Endometrium (tissue), 2 donors: ENCODE results near the gene ADGRD2.

ENCODE experiments used
- FAIRE-seq: peaks from 2 replicates; lab custom pipeline; 2012; peaks lifted over from hg19 to GRCh38; lab: Jason Lieb, UNC
- donor health status: control.
- donor health status: control.

The ADGRD2 gene

DNA sequence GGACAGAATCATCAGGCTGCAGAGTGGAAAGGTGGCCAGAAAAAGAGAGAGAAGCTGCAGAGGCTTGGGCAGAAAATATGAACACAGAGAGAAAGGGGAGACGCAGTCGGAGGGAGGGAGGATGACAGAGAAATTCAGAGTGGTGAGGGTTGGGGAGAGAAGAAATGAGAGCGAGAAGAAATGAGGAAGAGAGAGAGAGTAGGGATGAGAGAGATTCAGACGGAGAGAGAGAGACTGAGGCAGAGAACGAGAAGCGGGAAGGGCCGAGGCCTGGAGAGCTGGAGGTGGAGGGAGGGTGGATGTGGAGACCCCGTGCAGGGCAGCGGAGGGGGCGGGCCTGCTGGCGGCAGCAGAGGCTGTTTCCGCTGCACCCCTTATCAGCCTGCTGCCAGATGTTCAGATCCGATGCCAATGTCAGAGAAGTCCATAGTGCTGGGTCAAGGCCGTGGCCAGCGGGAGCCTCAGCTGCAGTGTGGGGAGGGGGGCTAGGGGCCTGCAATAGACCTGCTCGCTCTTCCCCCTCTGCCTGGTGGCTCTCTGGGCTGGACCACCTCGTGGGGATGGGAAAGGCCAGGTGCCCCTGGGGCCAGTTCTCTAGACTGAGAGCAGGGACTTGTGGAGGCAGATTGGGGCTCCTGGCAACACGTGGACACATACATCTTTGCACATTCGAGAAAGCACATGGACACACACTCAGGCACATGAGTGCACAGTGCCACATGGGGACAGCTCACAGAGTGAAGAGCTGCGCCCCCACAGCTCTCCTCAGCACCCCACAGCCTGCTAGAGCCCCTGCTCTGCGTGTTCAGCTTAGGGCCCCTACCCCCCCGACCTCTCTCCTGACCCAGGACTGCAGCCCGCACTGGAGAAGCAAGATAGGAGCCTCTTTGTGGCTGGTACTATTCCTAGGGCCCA lies 61.9 kb downstream of the ADGRD2 start:
- FAIRE-seq, result no peak

DNA sequence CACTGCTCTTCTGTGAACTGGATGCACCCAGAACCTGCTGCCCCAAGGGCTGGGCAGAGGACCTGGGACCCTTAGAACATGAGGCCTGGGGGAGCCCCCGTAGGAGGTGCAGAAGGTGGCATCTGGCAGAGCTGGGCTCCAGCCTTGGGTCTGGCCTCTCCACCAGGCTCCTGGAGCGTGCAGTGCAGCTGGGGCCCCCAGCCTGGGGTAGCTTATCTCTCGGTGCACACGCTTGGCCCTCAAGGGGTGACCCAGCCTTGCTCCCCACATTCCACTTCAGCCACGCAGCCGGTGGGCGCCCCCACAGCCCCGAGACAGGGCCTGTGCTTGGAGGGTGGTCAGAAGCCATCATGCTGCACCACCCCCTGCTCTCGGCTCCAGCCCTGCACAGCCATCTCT lies 62.6 kb downstream of the ADGRD2 start:
- FAIRE-seq, result no peak

DNA sequence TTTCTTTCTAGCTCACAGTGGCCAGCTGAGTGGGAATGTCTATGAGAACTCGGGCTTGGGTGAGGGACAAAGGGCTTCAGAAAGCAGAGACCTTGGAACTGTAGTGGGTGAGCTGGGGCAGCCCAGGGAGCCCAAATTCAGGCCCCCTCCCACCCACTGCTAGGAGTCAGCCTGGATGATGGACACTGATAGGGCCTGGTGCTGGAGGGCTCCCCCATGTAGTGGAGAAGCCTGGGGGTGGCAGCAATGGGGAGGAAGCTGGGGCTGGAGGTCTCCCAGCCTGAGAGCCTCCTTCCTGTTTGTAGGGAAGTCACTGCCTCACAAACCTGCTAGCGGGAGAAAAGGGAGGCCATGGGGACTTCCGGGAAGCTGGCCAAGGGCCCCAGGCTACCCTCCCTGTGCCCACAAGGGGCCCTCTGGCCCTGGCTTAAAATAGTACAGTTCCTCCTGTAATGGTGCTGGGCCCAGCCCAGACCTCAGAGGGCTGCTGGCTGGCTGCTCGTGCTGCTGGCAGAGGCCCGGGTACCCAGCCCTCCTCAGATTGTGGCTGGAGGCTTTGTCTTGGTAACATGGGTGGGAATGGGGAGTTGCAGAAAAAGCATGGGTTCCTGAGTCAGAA lies 63.2 kb downstream of the ADGRD2 start:
- no peak for FAIRE-seq

DNA sequence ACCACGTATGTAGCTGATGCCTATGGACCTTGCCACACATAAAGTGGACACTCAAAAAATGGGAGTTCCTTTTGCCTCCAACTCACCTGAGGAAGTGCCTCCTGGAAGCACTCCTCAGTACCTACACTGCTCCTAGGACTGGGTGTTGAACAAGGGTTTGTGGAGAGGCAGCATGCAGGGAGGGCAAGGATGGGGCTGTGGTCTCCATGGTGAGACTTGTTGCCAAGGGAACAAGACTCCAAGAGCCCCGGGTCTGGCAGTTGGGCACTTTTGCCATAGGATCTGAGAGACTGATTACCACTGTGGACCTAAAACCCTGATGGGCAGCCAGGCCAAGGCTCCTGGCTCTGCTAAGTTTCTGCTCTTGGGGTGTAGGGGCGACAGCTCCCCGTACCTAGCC lies 63.9 kb downstream of the ADGRD2 start:
- no peak for FAIRE-seq

DNA sequence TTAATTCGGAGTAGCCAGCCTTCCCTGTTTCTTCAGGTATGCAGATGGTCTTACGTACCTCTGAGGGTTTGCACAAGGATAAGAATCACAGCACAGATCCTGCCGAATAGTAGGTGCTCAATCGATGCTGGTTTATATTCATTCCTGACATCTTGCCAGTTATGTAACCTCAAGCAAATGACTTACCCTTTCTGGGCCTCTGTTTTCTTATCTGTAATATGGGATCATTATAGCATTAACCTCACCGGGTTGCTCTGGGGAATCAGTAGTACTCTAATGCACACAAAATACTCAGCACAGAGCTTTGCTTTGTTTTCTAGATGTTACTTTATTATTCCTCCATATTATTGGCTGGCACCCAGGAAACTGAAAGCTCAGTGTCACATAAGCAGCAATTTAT lies 64.6 kb downstream of the ADGRD2 start:
- FAIRE-seq, result no peak

DNA sequence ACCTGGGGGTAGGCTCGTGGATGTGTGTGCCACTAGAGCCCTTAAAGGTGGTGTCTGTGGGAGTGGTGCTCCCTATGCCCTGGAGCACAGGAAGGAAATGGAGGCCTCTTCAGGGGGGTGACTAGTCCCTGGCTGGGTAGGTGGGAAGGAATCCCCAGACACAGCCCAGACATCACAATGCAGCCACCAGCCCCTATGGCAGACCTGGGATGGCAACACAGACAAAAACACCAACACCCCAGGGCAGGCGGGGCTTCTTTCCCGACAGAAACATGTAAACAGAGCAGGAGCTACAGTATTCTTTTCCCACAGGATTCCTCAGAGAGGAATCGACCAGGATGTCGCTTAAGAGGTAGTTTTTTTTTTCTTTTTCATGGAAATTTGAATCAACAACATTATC lies 67.3 kb downstream of the ADGRD2 start:
- no peak for FAIRE-seq

DNA sequence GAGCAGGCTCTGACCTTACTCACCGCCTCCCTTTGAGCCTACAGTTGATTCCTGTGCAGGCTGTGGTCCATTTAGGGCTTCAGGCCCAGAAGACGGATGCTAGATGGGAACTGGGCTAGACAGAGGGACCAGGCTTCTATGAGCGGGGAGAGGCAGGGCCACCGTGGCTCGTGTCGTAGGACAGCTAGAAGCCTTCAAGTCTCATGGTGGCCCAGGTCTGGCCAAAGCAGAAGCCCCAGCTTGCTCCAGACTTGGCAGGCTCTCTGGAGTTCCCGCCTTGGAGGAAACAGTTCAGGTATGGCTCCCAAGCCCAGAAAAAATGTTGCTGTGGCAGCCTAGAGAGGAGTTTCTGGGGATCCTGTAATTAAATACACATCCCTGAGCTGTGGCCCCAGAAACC lies 67.9 kb downstream of the ADGRD2 start:
- FAIRE-seq, result no peak

DNA sequence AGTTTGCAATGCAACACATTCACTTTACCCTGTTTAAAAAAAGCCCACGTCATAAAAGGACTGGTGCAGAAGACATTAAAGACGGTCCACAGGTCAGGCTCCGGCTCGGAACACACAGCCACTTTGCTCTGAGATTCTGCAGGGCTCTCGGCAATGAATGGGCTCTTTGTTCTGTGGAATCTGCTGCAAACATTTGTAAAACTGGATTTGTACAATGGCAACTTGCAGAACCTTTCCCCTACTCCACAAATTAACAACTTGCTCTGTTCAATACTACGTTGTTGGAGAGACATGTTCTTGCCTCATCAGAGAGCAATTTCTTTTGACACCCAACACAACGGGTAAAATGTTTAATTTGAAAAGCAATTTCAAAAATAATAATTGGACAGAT lies 70.0 kb downstream of the ADGRD2 start:
- no peak for FAIRE-seq

DNA sequence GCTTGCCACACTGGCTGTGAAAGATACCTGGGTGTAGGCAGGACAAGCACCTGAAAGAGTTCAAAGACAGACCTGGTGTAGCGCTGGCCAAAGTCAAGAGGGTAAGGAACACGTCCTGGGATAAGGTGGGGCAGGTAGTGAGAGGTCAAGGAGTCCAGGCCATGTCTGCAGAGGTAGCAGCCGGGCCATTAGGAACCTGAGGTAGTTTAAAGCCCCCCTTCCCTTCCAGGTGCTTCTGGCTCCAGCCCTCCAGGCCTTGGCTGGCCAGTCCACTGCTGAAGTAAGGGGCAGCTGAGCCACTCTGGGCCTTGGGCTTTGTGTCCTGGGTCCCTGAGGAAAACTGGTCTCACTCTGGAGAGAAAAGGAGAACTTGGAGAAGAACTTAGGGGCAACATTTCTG lies 70.9 kb downstream of the ADGRD2 start:
- FAIRE-seq, result no peak

DNA sequence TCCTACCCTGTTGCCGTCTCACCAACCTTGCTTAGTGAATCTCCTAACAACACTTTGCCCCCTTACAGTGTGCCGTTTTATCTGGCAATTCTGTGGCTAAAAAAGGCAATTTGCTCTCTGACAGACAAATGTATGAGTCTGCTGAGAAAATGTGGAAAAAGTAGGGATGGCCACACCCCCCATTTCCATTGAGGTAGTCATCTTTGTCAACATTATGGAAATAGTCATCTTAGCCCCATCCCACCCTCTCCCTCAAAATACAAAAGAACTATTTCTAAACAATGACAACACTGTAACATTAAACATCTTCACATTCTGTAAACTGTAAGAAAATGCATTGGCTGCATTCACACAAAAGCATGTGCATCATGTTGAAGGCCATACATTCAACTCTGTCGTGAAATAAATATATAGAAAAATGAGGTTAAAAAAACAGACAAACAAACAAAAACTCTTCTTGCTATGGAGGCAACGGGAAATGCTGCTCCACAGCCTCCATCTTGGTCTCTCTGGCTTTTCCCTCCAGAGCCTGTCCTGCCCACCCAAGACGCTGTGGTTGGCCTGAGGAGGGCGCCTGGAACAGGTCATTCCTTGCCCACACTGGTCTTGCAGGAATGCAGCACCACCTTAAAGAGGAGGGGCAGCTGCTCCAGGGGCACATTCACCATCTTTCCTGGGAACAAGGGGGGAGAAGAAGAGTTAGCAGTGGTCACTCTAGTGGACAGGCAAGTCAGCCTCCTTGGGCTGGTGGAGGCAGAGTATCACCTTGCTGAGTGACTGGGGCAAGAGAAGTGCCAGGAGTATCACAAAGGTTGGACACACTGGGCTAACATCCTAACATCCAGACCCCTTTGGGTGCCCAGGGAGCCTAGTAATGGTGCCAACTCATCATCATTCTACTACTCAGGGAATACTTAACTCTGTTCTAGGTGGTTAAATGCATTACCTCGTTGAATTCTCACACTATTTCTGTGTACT lies 72.2 kb downstream of the ADGRD2 start:
- no peak for FAIRE-seq

DNA sequence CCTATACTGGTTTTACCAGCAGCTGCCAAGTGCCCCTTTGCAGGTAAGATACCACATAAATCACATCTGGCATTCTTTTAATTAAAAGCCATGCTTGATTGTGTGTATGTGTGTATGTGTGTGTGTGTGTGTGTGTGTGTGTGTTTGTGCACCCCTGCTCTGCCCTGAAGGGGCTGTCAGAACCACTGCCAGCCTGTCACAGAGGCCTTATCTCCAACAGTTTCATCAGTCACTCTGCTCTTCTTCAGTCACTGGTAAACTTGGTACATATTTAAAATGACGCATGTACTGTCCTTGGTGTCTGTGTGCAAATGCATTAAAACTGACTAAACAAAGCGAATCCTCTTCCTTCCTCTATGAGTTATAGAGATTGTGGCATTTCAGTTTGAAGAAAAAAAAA lies 75.9 kb downstream of the ADGRD2 start:
- no peak for FAIRE-seq

DNA sequence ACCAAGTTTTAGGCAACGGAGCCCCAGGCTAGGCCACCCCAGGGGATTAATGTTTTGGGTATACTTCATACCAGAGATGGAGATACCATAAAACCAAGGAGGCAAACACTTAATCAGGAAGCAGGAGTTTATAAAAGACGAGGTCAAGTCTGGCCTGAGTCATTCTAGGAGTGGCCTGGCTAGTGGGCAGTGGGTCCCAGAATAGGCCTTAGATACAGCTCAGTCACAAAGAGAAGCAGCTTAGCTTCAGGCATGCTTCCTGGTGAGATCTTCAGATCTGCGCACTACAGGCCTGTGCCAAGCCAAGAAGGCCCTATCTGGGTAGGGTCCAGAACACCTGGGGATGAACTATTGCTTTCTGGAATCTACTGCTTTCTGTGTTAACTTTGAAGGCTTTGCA lies 77.5 kb downstream of the ADGRD2 start:
- FAIRE-seq, result no peak
